K562 (cell line): ENCODE data around the gene XRCC5. TPM values are rescaled to one million over a fixed set of nuclear protein-coding genes. Genes with fewer than 3 reads are reported as not detected.

ENCODE experiments used
- ATAC-seq: fragments of 200-7000 bp; cut with Tn5 transposase; 3 replicates; pipeline ENCODE4 v1.9.1; 2020; ENCODE audit warnings: moderate library complexity
- BruUV-seq: library from RNA; stranded (reverse); fragments of 400-500 nt; replicated peaks from 2 replicates; lab custom pipeline; 2021; lab: Mats Ljungman, UMichigan
- CTCF ChIA-PET: fragments of 300-600 bp; formaldehyde crosslinking; extraction: SDS; loops from one replicate; lab custom pipeline; 2021; ENCODE audit warnings: low intra/inter-chr PET ratio; lab: Yijun Ruan, JAX
- POLR2A ChIA-PET: fragments of 300-600, 350-650 bp; sonication (Branson Sonifier 250); formaldehyde crosslinking; extraction: SDS; loops from one replicate; lab custom pipeline; 2021; ENCODE audit warnings: antibody characterized with exemption, inconsistent platforms; lab: Yijun Ruan, JAX
- DNase-seq, 4 experiments: peaks; one replicate each; pipeline versions ENCODE4 v3.0.0 to v3.0.0-alpha.2; 2011 to 2018; ENCODE audit warnings: low spot score in 3 of 4, mixed read lengths in 3 of 4; ENCODE audit errors: extremely low read depth in 1 of 4
- FAIRE-seq: peaks from 2 replicates; lab custom pipeline; 2011; peaks lifted over from hg19 to GRCh38; lab: Jason Lieb, UNC
- H2AFZ ChIP-seq: 2 replicates; pipeline ENCODE4 v1.6.0; 2011; ENCODE audit warnings: low read depth, low read length, control low read depth, inconsistent platforms
- H3K27ac ChIP-seq: fragments of 200-600 bp; 3 replicates; pipeline ENCODE4 v1.8.0; 2011; ENCODE audit warnings: low read depth, mild to moderate bottlenecking, control low read depth, inconsistent platforms, low read length, moderate library complexity, mixed read lengths; ENCODE audit errors: extremely low read depth
- H3K27me3 ChIP-seq, 2 experiments: fragments of 300-600 bp in 1 of 2; 2 replicates in 1 of 2; 3 replicates in 1 of 2; pipeline versions ENCODE4 v1.6.0 to v1.8.0; 2011; ENCODE audit warnings: inconsistent platforms in 2 of 2, low read length in 2 of 2, mild to moderate bottlenecking in 1 of 2, mixed read lengths in 1 of 2, moderate library complexity in 1 of 2; ENCODE audit not compliant: control insufficient read depth in 2 of 2, insufficient read depth in 2 of 2
- H3K36me3 ChIP-seq: fragments of 300-600 bp; 3 replicates; pipeline ENCODE4 v1.8.0; 2011; ENCODE audit warnings: mild to moderate bottlenecking, low read length, inconsistent platforms; ENCODE audit not compliant: control insufficient read depth, insufficient read depth
- H3K4me1 ChIP-seq, 2 experiments: fragments of 200-600 bp in 1 of 2; replicated peaks in 1 of 2; 2 replicates in 1 of 2; 3 replicates in 1 of 2; pipeline versions ENCODE4 v1.5.1 to v1.8.0; 2011; ENCODE audit warnings: inconsistent platforms in 2 of 2, low read length in 2 of 2, mild to moderate bottlenecking in 1 of 2, mixed read lengths in 1 of 2, moderate library complexity in 1 of 2; ENCODE audit not compliant: control insufficient read depth in 2 of 2, insufficient read depth in 2 of 2
- H3K4me2 ChIP-seq: 2 replicates; pipeline ENCODE4 v1.6.1; 2011; ENCODE audit warnings: low read length, control low read depth, inconsistent platforms, mixed read lengths; ENCODE audit not compliant: insufficient read depth
- H3K4me3 ChIP-seq: fragments of 200-600 bp; sonication (generic), shearing (Covaris generic); 2 replicates; pipeline ENCODE4 v1.5.1; 2016; ENCODE audit warnings: control low read depth, inconsistent platforms
- H3K79me2 ChIP-seq: fragments of 200-600 bp; 3 replicates; pipeline ENCODE4 v1.8.0; 2011; ENCODE audit warnings: low read length, inconsistent platforms; ENCODE audit not compliant: control insufficient read depth, insufficient read depth
- H3K9ac ChIP-seq, 2 experiments: 2 replicates each; pipeline versions ENCODE4 v1.6.0 to v1.6.1; 2011; ENCODE audit warnings: low read depth in 2 of 2, low read length in 2 of 2, control low read depth in 1 of 2, inconsistent platforms in 1 of 2, mild to moderate bottlenecking in 1 of 2, mixed read lengths in 1 of 2; ENCODE audit not compliant: insufficient read depth in 1 of 2
- H3K9me1 ChIP-seq: one replicate; pipeline ENCODE4 v1.6.0; 2011; ENCODE audit warnings: inconsistent platforms, mild to moderate bottlenecking, low read length, moderate library complexity; ENCODE audit not compliant: control insufficient read depth, insufficient read depth
- H3K9me3 ChIP-seq: replicated peaks from 2 replicates; pipeline ENCODE4 v1.5.1; 2011; ENCODE audit warnings: low read depth, low read length, inconsistent platforms; ENCODE audit not compliant: control insufficient read depth, insufficient read depth
- H4K20me1 ChIP-seq: replicated peaks from 2 replicates; pipeline ENCODE4 v1.6.1; 2011; ENCODE audit warnings: low read length, inconsistent platforms, mixed read lengths; ENCODE audit not compliant: control insufficient read depth, insufficient read depth
- C11orf30 ChIP-seq: fragments of 450-650 bp; IDR thresholded peaks from 2 replicates; pipeline ENCODE4 v1.6.1; 2016; ENCODE audit warnings: low read depth, mild to moderate bottlenecking
- HDAC6 ChIP-seq: IDR thresholded peaks from 2 replicates; pipeline ENCODE4 v1.6.1; 2012; ENCODE audit warnings: low read depth, mild to moderate bottlenecking, control low read depth, inconsistent platforms, low read length, moderate library complexity
- KLF1 ChIP-seq: fragments of 450-650 bp; IDR thresholded peaks from 2 replicates; pipeline ENCODE4 v1.6.1; 2016; ENCODE audit warnings: missing genetic modification characterization, missing compliant biosample characterization
- MED1 ChIP-seq: sonication (generic); formaldehyde crosslinking; IDR thresholded peaks from 2 replicates; pipeline ENCODE4 v1.8.1; 2023; ENCODE audit warnings: missing genetic modification reagents, borderline replicate concordance
- NR2F6 ChIP-seq: fragments of 450-650 bp; formaldehyde crosslinking; IDR thresholded peaks from 2 replicates; pipeline ENCODE4 v1.4.0; 2020; ENCODE audit warnings: mild to moderate bottlenecking
- POLR2B ChIP-seq: fragments of 450-650 bp; IDR thresholded peaks from 2 replicates; pipeline ENCODE4 v1.6.1; 2018; ENCODE audit warnings: low read depth; ENCODE audit not compliant: partially characterized antibody
- SMAD4 ChIP-seq: fragments of 250-450 bp; sonication (Bioruptor Pico); conservative IDR thresholded peaks from 2 replicates; pipeline ENCODE4 v1.8.0; 2021; ENCODE audit warnings: inconsistent platforms, mild to moderate bottlenecking, moderate library complexity
- TRIM24 ChIP-seq, 2 experiments: fragments of 450-650 bp; IDR thresholded peaks; 2 replicates each; pipeline ENCODE4 v1.6.1; 2016
- ZNF274 ChIP-seq: IDR thresholded peaks from 2 replicates; pipeline ENCODE4 v1.6.1; 2011; ENCODE audit warnings: low read depth, mild to moderate bottlenecking, low read length, moderate library complexity, borderline replicate concordance
- ZNF551 ChIP-seq: fragments of 250-450 bp; sonication (Bioruptor Pico); IDR thresholded peaks from 2 replicates; pipeline ENCODE4 v1.5.0; 2021; ENCODE audit warnings: mild to moderate bottlenecking, moderate library complexity
- ZNF644 ChIP-seq: fragments of 200-800 bp; sonication (Bioruptor generic); IDR thresholded peaks from 2 replicates; pipeline ENCODE4 v1.6.1; 2016; ENCODE audit warnings: low read depth, missing genetic modification characterization, missing compliant biosample characterization
- WGBS: fragments of 100-300 bp; shearing (Covaris generic); methylation state at CpG from one replicate; pipeline ENCODE4 v1.1.6; 2016; ENCODE audit warnings: low coverage, mixed read lengths; ENCODE audit not compliant: insufficient coverage; ENCODE audit errors: missing lambda C conversion rate; 5-methylcytosine and 5-hydroxymethylcytosine counted together
- in situ Hi-C: fragments of 300-500 bp; cut with MboI; formaldehyde crosslinking; loops from 4 replicates; pipeline ENCODE4 v1.15.0; 2018; ENCODE audit warnings: inconsistent platforms, mixed read lengths
- intact Hi-C: fragments of 100-400 bp; cut with micrococcal nuclease; formaldehyde crosslinking; loops from 2 replicates; pipeline ENCODE4 v1.14.2; 2022
- polyA plus RNA-seq, 8 experiments: library from polyadenylated mRNA; depleted of rRNA in 4 of 8; stranded (reverse) in 5 of 8; unstranded in 3 of 8; fragments of >200 nt; fragmentation: Nextera tagmentation in 2 of 8; fragmentation: Illumina TruSeq in 1 of 8; extraction: Ambion mirVana in 2 of 8; extraction: Trizol in 1 of 8; gene quantifications; 2 replicates each; pipeline versions ENCODE4 v1.2.1 to v1.2.3, GENCODE V29; 2011 to 2014; ENCODE audit warnings: inconsistent platforms in 1 of 8, missing spikeins in 1 of 8
- total RNA-seq, 7 experiments: library from RNA; depleted of rRNA in 6 of 7; stranded (reverse); fragments of >200 nt in 6 of 7; fragmentation: Illumina TruSeq in 2 of 7; extraction: Trizol in 2 of 7; gene quantifications; 2 replicates each; pipeline versions ENCODE4 v1.2.1 to v1.2.3, GENCODE V29; 2011 to 2021; ENCODE audit warnings: low replicate concordance in 1 of 7

Gene XRCC5
- total and polyA plus RNA-seq, 9 of the 15 experiments (the other 6 are each of a cell fraction or from before 2014, with no cell fraction given) = 168 to 551 (median 297) TPM

GRCh38 chr2:216130346-216130971, 21.3 kb downstream of the XRCC5 start:
- peaks cover 4% of the 10 kb centered on the region; the same call in 1 of the 2 replicates for H4K20me1 ChIP-seq
- no peaks in the 10 kb centered on the region for H3K9me3 ChIP-seq
- H2AFZ ChIP-seq = no peak overlapping the region
- peaks cover 90% of the 10 kb centered on the region for H3K36me3 ChIP-seq
- H3K4me2 ChIP-seq = no peak overlapping the region
- no peak for TF ChIP-seq HDAC6
- TF ChIP-seq MED1 (CRISPR knock-in tag) = no peak
- no peak for TF ChIP-seq ZNF274
- TF ChIP-seq NR2F6 (CRISPR knock-in tag) = no peak
- TF ChIP-seq C11orf30 = no peak
- TF ChIP-seq KLF1 (tag) = no peak
- TF ChIP-seq POLR2B = no peak
- TF ChIP-seq ZNF551 (CRISPR knock-in tag) = no peak
- no peak for TF ChIP-seq ZNF644 (tag)
- TF ChIP-seq TRIM24 (IDR thresholded peaks at IDR 0.05) = no peak
- no peak for TF ChIP-seq SMAD4
- intact Hi-C loops = no loop called here
- ATAC-seq (no peak), DNase-seq (no peak), FAIRE-seq (no peak)
- no peaks in the 10 kb centered on the region for H3K27me3 ChIP-seq
- ChIA-PET POLR2A (interaction anchor here (1.1 kb wide), 1 partner anchor 8 kb away, joined by 3 read pairs; no protein-coding TSS in a partner anchor), CTCF (no interaction called here)
- no peak overlapping the region for H3K9ac ChIP-seq
- no peak overlapping the region for H3K4me3 ChIP-seq
- no peak overlapping the region for H3K27ac ChIP-seq
- BruUV-seq = no TSS peak
- WGBS = 83% methylated on average over 6 of the region's 6 CpGs
- no peaks in the 10 kb centered on the region for H3K4me1 ChIP-seq
- in situ Hi-C loops = no loop called here
- H3K9me1 ChIP-seq = no peaks in the 10 kb centered on the region
- peaks cover 2% of the 10 kb centered on the region; the same call in 2 of the 3 replicates for H3K79me2 ChIP-seq
